DMS153 treated with DMSO at 0.1 percent for 48 hours (cell line): ENCODE data around the gene DENND1A.
"Not testable (repeated sequence)": the region's sequence is repeated elsewhere in the genome, so short reads cannot be mapped to it uniquely, and the experiment has no call there.

Source experiments
- DNase-seq: peaks from one replicate; lab custom pipeline; 2025; ENCODE audit not compliant: unreplicated experiment; lab: John Stamatoyannopoulos, UW

DENND1A gene

GRCh38 chr9:123447934-123448646, 481.8 kb downstream of the DENND1A start:
- DNase-seq = no peak

- no peak for DNase-seq
Observed at GRCh38 chr9:123445981-123446610, 483.8 kb downstream of the DENND1A start.

DNA sequence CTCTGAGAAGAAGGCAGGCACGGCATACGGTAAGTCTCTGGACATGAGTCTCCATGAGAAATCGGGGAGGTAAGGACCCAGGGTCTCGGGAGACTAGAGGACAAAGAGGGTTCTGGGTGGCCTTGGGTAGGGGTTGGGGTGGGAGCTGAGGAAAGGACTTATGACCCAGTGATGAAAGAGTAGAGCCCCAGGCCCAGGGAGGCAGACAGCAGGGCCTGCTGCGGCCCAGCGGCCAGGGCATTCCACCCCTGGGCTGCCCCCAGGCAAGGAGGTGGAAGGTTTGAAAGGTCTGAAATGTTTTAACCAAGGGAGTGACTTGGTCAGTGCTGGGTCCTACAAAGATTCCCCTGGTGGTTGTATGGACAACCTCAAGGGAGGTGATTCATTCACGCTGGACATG, 484.8 kb downstream of the DENND1A start:
- DNase-seq = no peak

GRCh38 chr9:123441769-123442168, 488.2 kb downstream of the DENND1A start:
- DNase-seq = no peak

DNA sequence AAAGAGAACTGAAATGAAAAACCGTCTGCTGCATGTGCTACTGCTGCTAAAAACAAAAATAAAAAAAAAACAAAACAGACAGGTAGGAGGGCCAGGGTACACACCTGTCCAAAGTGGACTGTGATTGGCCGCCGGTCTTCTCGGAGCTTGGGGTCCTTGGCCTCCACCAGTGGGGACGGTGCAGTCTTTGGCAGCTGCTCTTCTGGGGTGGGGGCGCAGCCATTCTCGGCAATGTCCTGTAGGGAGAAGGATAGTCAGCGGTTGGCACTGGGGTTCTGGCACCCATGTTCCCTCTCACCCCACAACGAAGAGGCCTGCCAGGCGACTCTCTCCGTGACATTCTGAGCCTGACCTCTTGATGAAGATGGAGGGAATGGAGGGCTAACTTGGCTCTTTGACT, 489.7 kb downstream of the DENND1A start:
- no peak for DNase-seq

DNA sequence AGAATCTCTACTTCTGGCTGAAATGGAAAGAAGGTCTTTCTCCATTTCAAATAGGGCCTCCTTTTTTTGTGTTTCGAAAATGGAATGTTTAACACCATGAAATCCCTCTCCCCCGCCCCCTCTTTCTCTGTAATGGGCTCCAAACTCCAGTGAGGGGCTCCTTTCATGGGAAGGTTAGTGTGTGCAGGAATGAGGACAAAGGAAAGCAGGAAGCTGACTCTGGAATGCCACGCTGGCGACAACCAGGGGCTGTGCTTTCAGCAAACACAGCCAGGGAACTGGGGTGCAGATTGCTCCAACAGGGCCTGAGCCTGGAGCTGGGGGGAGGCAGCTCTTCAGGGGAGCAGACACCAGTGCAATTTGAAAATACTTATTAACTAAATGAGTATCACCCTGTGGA, 491.1 kb downstream of the DENND1A start:
- no peak for DNase-seq

DNA sequence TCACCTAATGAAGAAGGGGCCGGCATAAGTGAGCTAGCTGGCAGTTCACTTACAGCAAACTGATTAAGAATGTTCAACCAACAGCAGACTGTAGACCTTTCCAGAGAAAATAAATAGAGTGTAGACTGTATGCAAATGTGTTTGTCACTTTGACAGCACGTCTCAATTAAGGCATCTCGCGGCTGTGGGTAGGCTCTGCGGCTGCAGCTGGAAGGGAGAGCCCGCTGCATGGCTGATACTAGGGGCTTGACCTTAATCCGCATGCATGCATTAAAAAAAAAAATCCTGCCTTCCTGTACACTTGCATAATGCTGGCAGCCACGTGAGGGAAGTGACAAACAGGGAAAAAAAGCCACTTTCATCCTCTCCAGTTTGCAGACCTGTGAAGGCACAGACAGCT, 491.6 kb downstream of the DENND1A start:
- no peak for DNase-seq

DNA sequence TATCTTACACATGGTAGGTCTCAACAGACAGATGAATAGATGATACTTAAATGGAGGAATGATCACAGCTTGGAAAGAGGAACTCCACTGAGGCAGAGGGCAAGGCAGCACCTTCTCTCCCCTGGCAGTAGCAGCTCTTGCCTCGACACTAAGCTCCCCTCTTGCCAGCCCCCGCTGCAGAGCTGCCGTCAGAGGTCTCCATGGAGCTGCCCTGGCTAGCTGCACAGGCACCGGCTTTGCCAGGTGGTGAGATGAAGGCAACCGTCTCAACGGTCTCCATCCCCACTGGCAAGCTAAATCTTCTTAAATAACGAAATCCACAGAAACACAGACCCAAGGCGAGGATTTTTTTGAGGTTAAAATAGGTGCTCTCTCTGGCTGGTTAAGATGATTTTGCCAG, 492.7 kb downstream of the DENND1A start:
- no peak for DNase-seq

GRCh38 chr9:123435471-123435870, 494.5 kb downstream of the DENND1A start:
- no peak for DNase-seq

DNA sequence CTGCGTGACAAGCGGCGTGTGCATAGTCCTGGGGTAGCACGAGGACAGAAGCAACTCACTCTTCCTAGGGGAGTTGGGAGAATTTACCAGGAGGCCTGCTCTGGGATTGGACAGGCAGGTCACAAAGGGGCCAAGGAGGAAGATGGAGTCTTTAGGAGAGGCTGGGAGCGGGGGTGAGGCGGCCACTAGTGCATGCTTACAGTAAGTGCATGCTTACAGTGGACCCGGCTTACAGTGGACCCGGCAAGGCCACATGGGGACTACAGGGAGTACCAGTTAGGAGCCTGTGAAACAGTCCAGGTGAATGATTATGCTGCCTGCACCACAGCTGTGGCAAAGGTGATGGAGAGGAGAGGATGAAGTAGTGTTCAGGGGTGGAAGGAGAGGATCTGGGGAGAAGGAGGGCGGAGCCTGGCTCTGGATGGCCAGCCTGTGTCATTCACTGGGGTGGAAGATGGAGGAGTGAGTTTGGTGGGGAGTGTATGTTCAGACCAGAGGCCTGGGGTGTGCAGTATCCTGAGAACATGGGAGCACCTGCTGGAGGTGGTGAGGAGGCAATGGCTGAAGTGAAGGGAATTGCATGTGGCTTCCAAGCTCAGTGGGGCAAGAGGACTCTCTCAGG, 495.2 kb downstream of the DENND1A start:
- no peak for DNase-seq

DNA sequence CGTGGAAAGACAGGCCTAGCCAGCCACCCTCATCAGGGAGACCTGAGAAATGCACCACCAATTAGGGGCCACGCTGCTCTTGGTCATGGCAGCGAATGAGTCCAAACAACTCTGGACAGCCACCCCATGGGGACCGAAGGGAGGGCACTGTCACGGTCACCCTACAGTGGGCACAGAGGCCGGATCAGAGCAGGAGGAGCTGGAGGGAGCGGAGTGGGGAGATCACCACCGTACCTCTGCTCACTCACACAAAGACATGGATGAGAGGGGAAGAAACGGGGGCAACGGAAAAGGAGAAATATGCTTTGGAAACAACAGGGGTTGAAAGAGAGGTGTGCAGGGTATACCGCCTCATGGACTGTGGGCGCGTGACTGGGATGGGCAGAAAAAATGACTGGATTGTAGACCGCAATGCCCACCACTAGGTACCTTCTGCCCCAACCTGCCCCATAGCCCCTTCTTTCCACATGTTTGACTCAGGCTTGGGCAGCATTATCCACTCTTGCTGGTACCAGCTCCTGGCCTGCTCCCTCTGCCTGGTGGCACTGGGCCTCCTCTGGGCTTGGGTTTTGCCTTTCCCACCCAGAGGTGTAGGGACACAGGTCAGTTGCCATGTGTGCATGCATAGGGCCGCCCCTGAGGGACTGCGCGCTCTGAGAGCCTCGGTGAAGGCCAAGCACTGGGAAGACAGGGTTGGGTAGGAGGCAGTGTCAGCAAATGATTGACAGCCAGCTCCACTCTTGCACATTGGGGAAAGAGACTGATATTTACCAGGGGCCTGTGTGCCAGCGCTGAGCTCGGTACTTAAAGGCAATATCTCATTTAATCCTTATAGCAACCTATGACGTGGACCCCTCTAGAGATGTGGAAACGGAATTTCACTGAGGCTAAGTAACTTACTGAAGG, 497.3 kb downstream of the DENND1A start:
- no peak for DNase-seq

GRCh38 chr9:123431581-123431980, 498.3 kb downstream of the DENND1A start:
- DNase-seq = no peak

GRCh38 chr9:123428450-123428849, 501.5 kb downstream of the DENND1A start:
- DNase-seq = not testable (repeated sequence)

DNA sequence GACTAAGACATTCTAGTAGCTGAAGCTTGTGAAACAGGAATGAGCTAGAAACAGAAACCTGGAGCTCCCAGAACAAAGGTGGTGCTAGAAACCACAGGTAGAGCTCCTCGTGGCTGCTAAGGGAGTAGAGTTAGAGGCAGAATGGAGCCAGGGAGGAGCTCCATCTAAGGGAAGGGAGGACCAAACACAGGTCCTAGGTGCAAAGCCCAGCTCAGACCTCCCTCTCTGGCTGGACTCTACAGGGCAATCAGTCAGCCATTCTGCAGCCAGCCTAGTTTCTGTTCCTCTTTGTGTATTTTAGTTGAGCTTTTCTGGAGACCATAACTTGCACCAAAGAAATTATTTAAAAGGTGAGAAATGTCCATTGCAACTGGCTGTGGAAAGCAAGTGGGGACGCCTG, 503.5 kb downstream of the DENND1A start:
- no peak for DNase-seq

GRCh38 chr9:123425836-123426365, 504.0 kb downstream of the DENND1A start:
- DNase-seq = no peak

GRCh38 chr9:123425261-123425821, 504.6 kb downstream of the DENND1A start:
- no peak for DNase-seq

GRCh38 chr9:123424552-123425225, 505.2 kb downstream of the DENND1A start:
- DNase-seq = no peak

- DNase-seq = no peak
Observed at GRCh38 chr9:123424131-123424530, 505.8 kb downstream of the DENND1A start.

GRCh38 chr9:123423311-123423640, 506.6 kb downstream of the DENND1A start:
- no peak for DNase-seq

GRCh38 chr9:123422635-123423310, 507.2 kb downstream of the DENND1A start:
- no peak for DNase-seq
